HepG2 (cell line): ENCODE results near the gene NTMT1. TPM values are rescaled to one million over a fixed set of nuclear protein-coding genes. Genes with fewer than 3 reads are reported as not detected.
A peak's percentile ranks its signal among the peaks of the same experiment; 100 is the strongest.

ENCODE experiments used
- AKNA ChIP-seq: sonication (generic); formaldehyde crosslinking; IDR thresholded peaks from 2 replicates; pipeline ENCODE4 v1.4.0; 2020; ENCODE audit warnings: missing genetic modification reagents, borderline replicate concordance
- CHCHD3 ChIP-seq: sonication (generic); formaldehyde crosslinking; IDR thresholded peaks from 2 replicates; pipeline ENCODE4 v1.8.0; 2022; ENCODE audit warnings: mild to moderate bottlenecking, missing genetic modification reagents, moderate library complexity
- PHF5A ChIP-seq: IDR thresholded peaks from one replicate; pipeline ENCODE4 v1.6.1; 2018; ENCODE audit warnings: low read depth, missing genetic modification reagents; ENCODE audit not compliant: unreplicated experiment
- STAT6 ChIP-seq: sonication (generic); formaldehyde crosslinking; IDR thresholded peaks from 2 replicates; pipeline ENCODE4 v1.4.0; 2020; ENCODE audit warnings: missing genetic modification reagents, mild to moderate bottlenecking, borderline replicate concordance
- TP53 ChIP-seq: sonication (generic); formaldehyde crosslinking; conservative IDR thresholded peaks from 2 replicates; pipeline ENCODE4 v1.4.0; 2020; ENCODE audit warnings: missing genetic modification reagents
- USF2 ChIP-seq, 2 experiments: sonication (generic) in 1 of 2; formaldehyde crosslinking in 1 of 2; IDR thresholded peaks; 2 replicates each; pipeline versions ENCODE4 v1.5.1 to v1.6.1; 2011 to 2020; ENCODE audit warnings: borderline replicate concordance in 1 of 2, low read depth in 1 of 2, low read length in 1 of 2, mild to moderate bottlenecking in 1 of 2, missing genetic modification reagents in 1 of 2, moderate library complexity in 1 of 2
- ZBTB44 ChIP-seq: sonication (generic); formaldehyde crosslinking; IDR thresholded peaks from 2 replicates; pipeline ENCODE4 v1.4.0; 2020; ENCODE audit warnings: missing genetic modification reagents
- ZNF878 ChIP-seq: sonication (generic); formaldehyde crosslinking; IDR thresholded peaks from 2 replicates; pipeline ENCODE4 v1.8.1; 2023; ENCODE audit warnings: mild to moderate bottlenecking, missing genetic modification reagents, moderate library complexity
- polyA plus RNA-seq, 8 experiments: library from polyadenylated mRNA; depleted of rRNA in 3 of 8; stranded (reverse) in 7 of 8; unstranded in 1 of 8; fragments of >200 nt; fragmentation: Illumina TruSeq in 4 of 8; extraction: Trizol in 4 of 8; gene quantifications; 2 replicates each; pipeline versions ENCODE4 v1.2.1 to v1.2.3, GENCODE V29; 2011 to 2016; ENCODE audit warnings: low read depth in 4 of 8, missing spikeins in 1 of 8, mixed read lengths in 1 of 8; ENCODE audit not compliant: insufficient read depth in 1 of 8
- total RNA-seq, 5 experiments: library from RNA; depleted of rRNA; stranded (reverse); fragments of >200 nt; fragmentation: Illumina TruSeq; extraction: Trizol; gene quantifications; 2 replicates each; pipeline ENCODE4 v1.2.3, GENCODE V29; 2016; ENCODE audit warnings: low read depth in 1 of 5
- TF ChIP-seq, protein P1 (sequence below): sonication (generic); formaldehyde crosslinking; IDR thresholded peaks from 2 replicates; pipeline ENCODE4 v1.4.0; 2020; ENCODE audit warnings: mild to moderate bottlenecking, missing genetic modification reagents

The NTMT1 gene
- total and polyA plus RNA-seq, 2 of the 13 experiments (the other 11 are each of a cell fraction or from before 2014, with no cell fraction given), result 49.1 to 53.8 TPM

DNA sequence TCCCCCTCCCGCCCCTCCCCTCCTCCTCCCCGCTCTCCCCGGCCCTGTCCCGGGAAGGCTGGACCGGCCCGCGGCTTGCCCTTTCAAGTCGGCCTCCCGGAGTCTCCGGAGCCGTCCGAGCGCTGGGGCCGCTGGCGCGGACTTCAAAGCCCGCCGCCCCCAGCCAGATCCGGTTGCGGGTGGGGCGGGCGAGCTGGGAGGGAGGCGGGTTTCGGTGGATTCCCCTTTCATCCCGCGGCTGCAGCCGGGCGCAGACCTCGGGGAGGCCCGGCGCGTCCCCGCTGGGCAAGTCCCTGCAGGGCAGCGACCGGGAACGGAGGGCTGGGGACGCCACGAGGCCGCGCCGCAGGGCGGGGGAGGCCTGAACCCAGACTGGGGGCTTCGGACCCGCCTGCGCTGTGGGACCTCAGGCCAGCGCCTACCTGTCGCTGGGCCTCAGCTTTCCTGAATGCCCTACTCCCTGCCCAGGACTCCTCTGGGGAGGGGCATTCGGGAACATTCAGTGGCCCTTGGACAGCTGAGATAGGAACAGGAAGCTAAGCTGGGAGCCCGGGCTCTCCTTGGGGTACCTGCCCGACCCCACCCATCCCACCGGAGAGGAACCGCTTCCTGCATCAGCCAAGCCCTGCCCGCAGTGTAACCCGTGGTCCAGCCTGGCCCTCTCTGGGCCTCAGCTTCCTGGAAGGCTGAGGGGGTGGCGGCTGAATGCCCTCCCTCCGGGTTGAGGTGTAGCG lies 28.4 kb upstream of the NTMT1 start (continued):
- TF ChIP-seq USF2 (IDR thresholded peaks at IDR 0.05; ENCODE audit: low read depth, low read length), result no peak
- no peak; the same call in 1 of the 2 replicates for TF ChIP-seq USF2 (CRISPR knock-in tag; IDR thresholded peaks at IDR 0.05; ENCODE audit: borderline replicate concordance)
- TF ChIP-seq PHF5A (CRISPR knock-in tag), result peak; percentile 66
- peak; percentile 75; the same call in 1 of the 2 replicates for TF ChIP-seq STAT6 (CRISPR knock-in tag)
- peak; percentile 83; the same call in 1 of the 2 replicates for TF ChIP-seq TP53 (CRISPR knock-in tag)
- TF ChIP-seq ZBTB44 (CRISPR knock-in tag), result no peak
- TF ChIP-seq ZNF878 (CRISPR knock-in tag), result peak; percentile 91; the same call in 1 of the 2 replicates
- no peak for TF ChIP-seq AKNA (CRISPR knock-in tag)
- TF ChIP-seq, protein P1, sequence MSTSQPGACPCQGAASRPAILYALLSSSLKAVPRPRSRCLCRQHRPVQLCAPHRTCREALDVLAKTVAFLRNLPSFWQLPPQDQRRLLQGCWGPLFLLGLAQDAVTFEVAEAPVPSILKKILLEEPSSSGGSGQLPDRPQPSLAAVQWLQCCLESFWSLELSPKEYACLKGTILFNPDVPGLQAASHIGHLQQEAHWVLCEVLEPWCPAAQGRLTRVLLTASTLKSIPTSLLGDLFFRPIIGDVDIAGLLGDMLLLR (CRISPR knock-in tag), result peak; percentile 33
- no peak for TF ChIP-seq CHCHD3 (CRISPR knock-in tag)
